Ovary (tissue), 9 donors: ENCODE data around the gene ZNF771. TPM values are rescaled to one million over a fixed set of nuclear protein-coding genes. Genes with fewer than 3 reads are reported as not detected.

ENCODE experiments used
- DNase-seq, 5 donors: peaks; one replicate each; pipeline ENCODE4 v3.0.0-alpha.2; 2019 to 2020
- H3K27ac ChIP-seq, 2 donors: fragments of 200-600 bp; one replicate each; pipeline versions ENCODE4 v1.5.1 to v1.8.0; 2019 to 2022
- H3K27me3 ChIP-seq: fragments of 200-600 bp; one replicate; pipeline ENCODE4 v1.8.0; 2022
- H3K36me3 ChIP-seq: fragments of 200-600 bp; sonication (generic); one replicate; pipeline ENCODE4 v1.5.1; 2019
- H3K4me1 ChIP-seq: one replicate; pipeline ENCODE4 v1.8.1; 2013; ENCODE audit warnings: mild to moderate bottlenecking, moderate library complexity; ENCODE audit not compliant: insufficient read depth
- H3K4me3 ChIP-seq: fragments of 200-600 bp; sonication (generic); one replicate; pipeline ENCODE4 v1.5.1; 2017
- H3K9me3 ChIP-seq, 2 donors: fragments of 200-600 bp in 1 of 2; sonication (generic) in 1 of 2; one replicate each; pipeline versions ENCODE4 v1.5.1 to v1.8.1; 2013 to 2019; ENCODE audit warnings: mild to moderate bottlenecking in 1 of 2, moderate library complexity in 1 of 2
- EP300 ChIP-seq: sonication (generic); formaldehyde crosslinking; IDR thresholded peaks from one replicate; pipeline ENCODE4 v1.6.1; 2017; ENCODE audit warnings: antibody characterized with exemption
- POLR2A ChIP-seq: fragments of 450-650 bp; IDR thresholded peaks from one replicate; pipeline ENCODE4 v1.6.1; 2017; ENCODE audit warnings: antibody characterized with exemption, mild to moderate bottlenecking, moderate library complexity
- WGBS, 3 donors: extraction: QIAGEN DNeasy Blood & Tissue Kit in 1 of 3; methylation state at CpG; one replicate each; pipeline versions ENCODE4 v1.1.5 to v1.1.7; 2013 to 2017; 5-methylcytosine and 5-hydroxymethylcytosine counted together
- intact Hi-C, 4 donors: fragments of 100-400 bp; cut with DNase I; formaldehyde crosslinking; loops; one replicate each; pipeline versions ENCODE4 v1.11.0 to v1.15.1; 2022 to 2023
- polyA plus RNA-seq, 2 donors: library from polyadenylated mRNA; stranded (reverse); fragments of 200-250 nt in 1 of 2; fragments of 350-450 nt in 1 of 2; fragmentation: Illumina TruSeq in 1 of 2; extraction: RNeasy Lipid Tissue Mini Kit (QIAGEN cat#74804) in 1 of 2; gene quantifications; one replicate each; pipeline ENCODE4 v1.2.3, GENCODE V29; 2013 to 2014
- total RNA-seq, 7 donors: library from RNA; depleted of rRNA in 2 of 7; stranded (reverse); fragments of >200 nt in 2 of 7; fragmentation: NEBNext Ultra II Directional in 3 of 7; extraction: Animal tissue kit (Norgen Biotek cat#: 25700) in 3 of 7; gene quantifications; one replicate each; pipeline versions ENCODE4 v1.1.0 to v1.2.4, GENCODE V29; 2016 to 2023
- TF ChIP-seq, protein P1 (sequence below), 3 donors: fragments of 450-650 bp in 2 of 3; fragments of 200-600 bp in 1 of 3; IDR thresholded peaks; one replicate each; pipeline versions ENCODE4 v1.5.1 to v1.8.0; 2016 to 2022; ENCODE audit warnings: antibody characterized with exemption in 3 of 3, mild to moderate bottlenecking in 1 of 3
- donor health status: DM: no; HTN: no; CAD: no; lungs with moderate emphysema.
- donor health status: DM: no; HTN: no; CAD: no.
- donor health status: Bipolar disorder and iron deficiency.
- donor health status: DM: yes; HTN: yes; CAD: no.
- donor health status: DM: no; HTN: no; CAD: no.
- donor health status: DM: yes; HTN: yes; CAD: no.

ZNF771 gene
- total and polyA plus RNA-seq, 9 donors, result 4.1 to 33.3 (median 15.9) TPM

- H3K4me3 ChIP-seq, result peak overlapping the region; percentile 72
- TF ChIP-seq POLR2A (no peak), EP300 (no peak)
- TF ChIP-seq, protein P1, sequence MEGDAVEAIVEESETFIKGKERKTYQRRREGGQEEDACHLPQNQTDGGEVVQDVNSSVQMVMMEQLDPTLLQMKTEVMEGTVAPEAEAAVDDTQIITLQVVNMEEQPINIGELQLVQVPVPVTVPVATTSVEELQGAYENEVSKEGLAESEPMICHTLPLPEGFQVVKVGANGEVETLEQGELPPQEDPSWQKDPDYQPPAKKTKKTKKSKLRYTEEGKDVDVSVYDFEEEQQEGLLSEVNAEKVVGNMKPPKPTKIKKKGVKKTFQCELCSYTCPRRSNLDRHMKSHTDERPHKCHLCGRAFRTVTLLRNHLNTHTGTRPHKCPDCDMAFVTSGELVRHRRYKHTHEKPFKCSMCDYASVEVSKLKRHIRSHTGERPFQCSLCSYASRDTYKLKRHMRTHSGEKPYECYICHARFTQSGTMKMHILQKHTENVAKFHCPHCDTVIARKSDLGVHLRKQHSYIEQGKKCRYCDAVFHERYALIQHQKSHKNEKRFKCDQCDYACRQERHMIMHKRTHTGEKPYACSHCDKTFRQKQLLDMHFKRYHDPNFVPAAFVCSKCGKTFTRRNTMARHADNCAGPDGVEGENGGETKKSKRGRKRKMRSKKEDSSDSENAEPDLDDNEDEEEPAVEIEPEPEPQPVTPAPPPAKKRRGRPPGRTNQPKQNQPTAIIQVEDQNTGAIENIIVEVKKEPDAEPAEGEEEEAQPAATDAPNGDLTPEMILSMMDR (IDR thresholded peaks at IDR 0.05), result no peak
- no peaks in the 10 kb centered on the region for H3K27me3 ChIP-seq
- no peaks in the 10 kb centered on the region for H3K36me3 ChIP-seq
- peak overlapping the region; percentile 67 to 81 for H3K27ac ChIP-seq
- H3K4me1 ChIP-seq, result peaks cover 6% of the 10 kb centered on the region
- intact Hi-C loops, result loop anchor here in 1 of 4 donors (5.0 kb wide), 1 partner anchor 38 kb away; the partner anchor contains the start of gene ZNF771
- 0 to 2% (median 1%) methylated on average over 26 to 45 of the region's 45 CpGs for WGBS, 3 donors
- peak in 2 of 5 donors; percentile 32 to 59 for DNase-seq
- no peaks in the 10 kb centered on the region for H3K9me3 ChIP-seq
Observed at GRCh38 chr16:30369091-30369937, 38.1 kb upstream of the ZNF771 start.

DNA sequence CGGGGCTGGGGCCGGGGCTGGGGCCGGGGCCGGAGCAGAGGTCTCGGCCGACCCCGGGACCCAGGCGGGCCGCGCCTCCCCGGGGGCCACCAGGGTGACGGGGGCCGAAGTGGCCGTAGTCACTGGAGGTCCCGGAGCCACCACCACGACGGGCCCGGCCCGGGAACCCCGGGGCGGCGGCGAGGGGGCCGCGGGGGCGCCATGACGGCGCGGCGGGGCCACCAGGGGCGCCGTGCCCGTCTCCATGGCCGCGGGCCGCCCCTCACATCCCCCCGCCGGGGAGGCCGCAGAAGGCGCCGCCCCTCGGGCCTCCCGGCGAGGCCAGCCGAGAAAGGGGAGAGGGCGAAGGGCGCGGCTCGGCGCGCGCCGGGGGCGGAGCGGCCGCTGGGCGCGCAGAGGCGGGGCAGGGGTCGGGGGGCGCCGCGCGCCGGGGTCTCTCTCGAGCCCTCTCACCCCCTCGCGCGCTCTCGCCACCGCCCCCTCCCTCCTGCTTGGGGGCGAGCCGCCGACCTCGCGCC is 37.4 kb upstream of the ZNF771 start:
- Histone ChIP-seq H3K36me3 (no peaks in the 10 kb centered on the region), H3K9me3 (no peaks in the 10 kb centered on the region), H3K27me3 (no peaks in the 10 kb centered on the region), H3K4me1 (peaks cover 6% of the 10 kb centered on the region), H3K27ac (peak overlapping the region; percentile 67 to 81), H3K4me3 (peak overlapping the region; percentile 72)
- 0 to 1% (median 0%) methylated on average over 32 to 75 of the region's 76 CpGs for WGBS, 3 donors
- DNase-seq, result no peak
- intact Hi-C loops, result loop anchor here in 2 of 4 donors (5.0 to 10.0 kb wide), 2 partner anchors 37 to 285 kb away; partner anchors contain the start of genes FBRS (in 1 of the 2), PRR14 (in 1 of the 2) and ZNF771 (in 1 of the 2)
- TF ChIP-seq, protein P1 (IDR thresholded peaks at IDR 0.05), result no peak
- TF ChIP-seq EP300 (no peak), POLR2A (peak; percentile 65)

DNA sequence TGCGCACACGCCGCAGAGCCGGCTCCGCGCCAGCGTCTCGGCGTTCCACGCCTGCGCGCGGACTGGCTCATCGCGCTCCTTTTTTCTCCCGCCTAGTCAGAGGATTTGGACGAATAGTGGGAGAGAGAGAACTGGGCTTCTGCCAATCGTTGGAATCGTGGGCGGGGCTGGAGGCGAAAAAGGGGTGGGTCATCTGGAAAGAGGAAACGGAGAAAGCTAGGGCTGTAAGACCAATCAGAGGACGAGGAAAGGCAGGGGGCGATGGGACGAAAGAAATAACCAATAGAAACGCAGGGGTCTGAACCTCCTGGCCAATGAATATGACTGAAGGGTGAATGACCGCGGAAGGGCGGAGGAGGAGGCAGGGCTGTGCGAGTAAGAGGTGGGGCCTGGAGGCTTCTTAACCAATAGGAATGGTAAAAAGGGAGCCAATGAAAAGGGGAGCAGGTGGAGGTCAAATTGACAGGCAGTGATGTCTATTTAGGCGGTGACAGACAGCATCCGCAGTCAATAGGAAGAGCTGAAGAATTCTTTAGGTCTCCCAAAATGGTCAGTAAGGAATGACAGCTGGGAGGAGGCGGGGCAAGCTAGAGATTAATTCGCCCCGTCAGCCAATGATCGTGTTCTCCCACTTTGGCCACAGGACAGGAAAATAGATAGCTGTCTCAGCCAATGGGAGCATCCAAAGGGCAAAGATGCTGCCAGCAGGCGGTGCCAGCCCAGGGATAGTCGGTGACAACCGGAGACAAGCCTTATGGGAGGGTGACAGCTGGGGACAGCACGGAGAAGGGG is 36.8 kb upstream of the ZNF771 start, which contains the start of gene TBC1D10B:
TBC1D10B (minus strand) TSS at position 39 of the 792 bp plus-strand sequence. CDS start 311 bp downstream, outside the sequence.
- Histone ChIP-seq H3K27ac (peak within 1 kb of the TSS; percentile 77 to 81), H3K4me3 (peak within 1 kb of the TSS; percentile 72), H3K36me3 (no peaks in the 10 kb centered on the region), H3K27me3 (no peaks in the 10 kb centered on the region), H3K4me1 (peaks cover 6% of the 10 kb centered on the region), H3K9me3 (no peaks in the 10 kb centered on the region)
- 0% methylated on average over 39 to 40 of the region's 40 CpGs for WGBS, 3 donors
- TF ChIP-seq, protein P1 (IDR thresholded peaks at IDR 0.05), result peak in 1 of 3 donors; percentile 43
- TF ChIP-seq POLR2A, result no peak
- intact Hi-C loops, result loop anchor here in 1 of 4 donors (10.0 kb wide), 1 partner anchor 284 kb away; the partner anchor contains the start of genes FBRS and PRR14
- DNase-seq, result peak; percentile 96 to 100 (median 98)
